Suprapubic skin (tissue), 4 donors: Measurements from ENCODE around the gene GABRR1. TPM values are rescaled to one million over a fixed set of nuclear protein-coding genes. Genes with fewer than 3 reads are reported as not detected.

ENCODE experiments used
- DNase-seq, 2 donors: peaks; one replicate each; pipeline ENCODE4 v3.0.0-alpha.2; 2019; ENCODE audit warnings: low spot score in 2 of 2
- H3K27ac ChIP-seq: fragments of 200-600 bp; sonication (generic); one replicate; pipeline ENCODE4 v1.5.1; 2019
- H3K27me3 ChIP-seq: fragments of 200-600 bp; sonication (generic); one replicate; pipeline ENCODE4 v1.5.1; 2019
- H3K36me3 ChIP-seq: fragments of 200-600 bp; sonication (generic); one replicate; pipeline ENCODE4 v1.5.1; 2019
- H3K4me1 ChIP-seq: fragments of 200-600 bp; sonication (generic); one replicate; pipeline ENCODE4 v1.5.1; 2019
- H3K4me3 ChIP-seq: fragments of 200-600 bp; sonication (generic); one replicate; pipeline ENCODE4 v1.5.1; 2019; ENCODE audit warnings: mild to moderate bottlenecking
- H3K9me3 ChIP-seq: fragments of 200-600 bp; sonication (generic); one replicate; pipeline ENCODE4 v1.5.1; 2019
- CTCF ChIP-seq, 2 donors: fragments of 200-600 bp in 1 of 2; fragments of 450-650 bp in 1 of 2; sonication (generic) in 1 of 2; IDR thresholded peaks; one replicate each; pipeline ENCODE4 v1.5.1; 2016 to 2019; ENCODE audit warnings: antibody characterized with exemption in 2 of 2, mild to moderate bottlenecking in 1 of 2, moderate library complexity in 1 of 2
- EP300 ChIP-seq: sonication (generic); formaldehyde crosslinking; IDR thresholded peaks from one replicate; pipeline ENCODE4 v1.6.1; 2017; ENCODE audit warnings: antibody characterized with exemption
- POLR2A ChIP-seq, 2 donors: fragments of 450-650 bp; IDR thresholded peaks; one replicate each; pipeline ENCODE4 v1.6.1; 2017; ENCODE audit warnings: antibody characterized with exemption in 2 of 2, mild to moderate bottlenecking in 2 of 2, moderate library complexity in 2 of 2
- POLR2AphosphoS5 ChIP-seq, 3 donors: sonication (generic); formaldehyde crosslinking; IDR thresholded peaks; one replicate each; pipeline ENCODE4 v1.6.1; 2017; ENCODE audit warnings: antibody characterized with exemption in 3 of 3
- WGBS: methylation state at CpG from one replicate; pipeline ENCODE4 v1.1.5; 2018; 5-methylcytosine and 5-hydroxymethylcytosine counted together
- total RNA-seq, 4 donors: library from RNA; depleted of rRNA; stranded (reverse); fragments of >200 nt; gene quantifications; one replicate each; pipeline ENCODE4 v1.1.0, GENCODE V29; 2016

GABRR1 gene
- total RNA-seq, 4 donors from 2014 or later: 0.48 to 0.52 TPM; not detected in 2

- 19% methylated on average over 6 of the region's 6 CpGs for WGBS
- H3K36me3 ChIP-seq: no peaks in the 10 kb centered on the region
- no peak for DNase-seq
- no peaks in the 10 kb centered on the region for H3K9me3 ChIP-seq
- no peak overlapping the region for H3K4me3 ChIP-seq
- TF ChIP-seq EP300 (no peak), POLR2A (IDR thresholded peaks at IDR 0.05) (no peak), CTCF (IDR thresholded peaks at IDR 0.05) (no peak), POLR2AphosphoS5 (IDR thresholded peaks at IDR 0.05) (no peak)
- no peaks in the 10 kb centered on the region for H3K27me3 ChIP-seq
- H3K27ac ChIP-seq: no peak overlapping the region
- peaks cover 11% of the 10 kb centered on the region for H3K4me1 ChIP-seq
These were observed 45.0 kb downstream of the GABRR1 start for GRCh38 chr6:89172131-89172530.

GRCh38 chr6:89162047-89162371 is 55.1 kb downstream of the GABRR1 start:
- peaks cover 28% of the 10 kb centered on the region for H3K36me3 ChIP-seq
- 83% methylated on average over 4 of the region's 4 CpGs for WGBS
- no peaks in the 10 kb centered on the region for H3K9me3 ChIP-seq
- no peak overlapping the region for H3K4me3 ChIP-seq
- no peak for DNase-seq
- TF ChIP-seq POLR2A (IDR thresholded peaks at IDR 0.05): no peak
- no peak for TF ChIP-seq POLR2AphosphoS5 (IDR thresholded peaks at IDR 0.05)
- TF ChIP-seq CTCF (IDR thresholded peaks at IDR 0.05): no peak
- no peaks in the 10 kb centered on the region for H3K27me3 ChIP-seq
- H3K27ac ChIP-seq: peak overlapping the region; percentile 27
- no peaks in the 10 kb centered on the region for H3K4me1 ChIP-seq

GRCh38 chr6:89161326-89162046 is 55.7 kb downstream of the GABRR1 start:
- DNase-seq: no peak
- H3K4me3 ChIP-seq: no peak overlapping the region
- TF ChIP-seq POLR2AphosphoS5 (IDR thresholded peaks at IDR 0.05) (no peak), POLR2A (IDR thresholded peaks at IDR 0.05) (no peak), CTCF (IDR thresholded peaks at IDR 0.05) (no peak), EP300 (peak; percentile 9)
- H3K9me3 ChIP-seq: no peaks in the 10 kb centered on the region
- no peaks in the 10 kb centered on the region for H3K4me1 ChIP-seq
- peaks cover 28% of the 10 kb centered on the region for H3K36me3 ChIP-seq
- WGBS: 78% methylated on average over 7 of the region's 7 CpGs
- H3K27ac ChIP-seq: peak overlapping the region; percentile 27
- no peaks in the 10 kb centered on the region for H3K27me3 ChIP-seq

GRCh38 chr6:89160331-89161092 is 56.6 kb downstream of the GABRR1 start:
- no peak for DNase-seq
- H3K27ac ChIP-seq: no peak overlapping the region
- H3K4me3 ChIP-seq: no peak overlapping the region
- no peaks in the 10 kb centered on the region for H3K9me3 ChIP-seq
- H3K4me1 ChIP-seq: no peaks in the 10 kb centered on the region
- WGBS: 96% methylated on average over 4 of the region's 4 CpGs
- TF ChIP-seq POLR2AphosphoS5 (IDR thresholded peaks at IDR 0.05): no peak
- TF ChIP-seq EP300: no peak
- peaks cover 25% of the 10 kb centered on the region for H3K36me3 ChIP-seq
- H3K27me3 ChIP-seq: no peaks in the 10 kb centered on the region

- Histone ChIP-seq H3K9me3 (no peaks in the 10 kb centered on the region), H3K36me3 (peaks cover 4% of the 10 kb centered on the region)
- TF ChIP-seq EP300 (no peak), POLR2A (IDR thresholded peaks at IDR 0.05) (no peak)
These were observed 63.0 kb downstream of the GABRR1 start for GRCh38 chr6:89154131-89154530.

GRCh38 chr6:89148016-89148750 is 69.0 kb downstream of the GABRR1 start:
- Histone ChIP-seq H3K4me3 (no peak overlapping the region), H3K4me1 (peaks cover 12% of the 10 kb centered on the region), H3K36me3 (peaks cover 4% of the 10 kb centered on the region), H3K27ac (no peak overlapping the region), H3K9me3 (no peaks in the 10 kb centered on the region), H3K27me3 (no peaks in the 10 kb centered on the region)
- WGBS: 83% methylated on average over 17 of the region's 17 CpGs
- no peak for TF ChIP-seq CTCF (IDR thresholded peaks at IDR 0.05)
- TF ChIP-seq POLR2A (IDR thresholded peaks at IDR 0.05): no peak
- TF ChIP-seq POLR2AphosphoS5 (IDR thresholded peaks at IDR 0.05): no peak
- TF ChIP-seq EP300: no peak
- no peak for DNase-seq

More at GRCh38 chr6:89154131-89154530, 63.0 kb downstream of the GABRR1 start:
- H3K4me1 ChIP-seq: no peaks in the 10 kb centered on the region
- no peak overlapping the region for H3K27ac ChIP-seq
- H3K27me3 ChIP-seq: no peaks in the 10 kb centered on the region
- DNase-seq: no peak
- 75% methylated on average over 1 of the region's 1 CpG for WGBS
- H3K4me3 ChIP-seq: no peak overlapping the region
